ELR (cell line): Measurements from ENCODE around the gene PIK3C2G.

Source experiments
- DNase-seq: peaks from one replicate; pipeline ENCODE4 v3.0.0-alpha.2; 2015; ENCODE audit warnings: low read depth

PIK3C2G gene

GRCh38 chr12:18340186-18340585, 78.9 kb downstream of the PIK3C2G start:
- DNase-seq, result no peak

DNA sequence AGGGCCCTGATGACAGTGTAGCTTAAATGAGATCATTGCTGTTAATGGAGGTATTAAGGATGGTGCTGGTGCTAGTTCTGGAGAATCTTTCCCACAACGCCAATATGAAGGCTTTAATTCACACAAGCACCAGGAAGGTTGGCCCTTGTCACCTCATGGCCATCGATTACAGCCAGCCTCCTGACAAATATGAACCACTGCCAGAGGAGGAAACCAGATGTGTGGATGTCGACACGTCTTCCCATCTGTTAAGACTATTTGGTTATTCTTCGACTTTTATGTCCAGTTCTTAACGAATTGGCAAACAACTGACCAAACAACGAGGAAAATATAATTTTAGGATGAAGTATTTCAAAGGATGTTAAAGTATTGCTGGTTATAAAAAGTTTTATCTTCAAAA, 79.5 kb downstream of the PIK3C2G start:
- DNase-seq, result no peak

- DNase-seq, result no peak
These were observed 82.4 kb downstream of the PIK3C2G start for GRCh38 chr12:18343708-18344107.

DNA sequence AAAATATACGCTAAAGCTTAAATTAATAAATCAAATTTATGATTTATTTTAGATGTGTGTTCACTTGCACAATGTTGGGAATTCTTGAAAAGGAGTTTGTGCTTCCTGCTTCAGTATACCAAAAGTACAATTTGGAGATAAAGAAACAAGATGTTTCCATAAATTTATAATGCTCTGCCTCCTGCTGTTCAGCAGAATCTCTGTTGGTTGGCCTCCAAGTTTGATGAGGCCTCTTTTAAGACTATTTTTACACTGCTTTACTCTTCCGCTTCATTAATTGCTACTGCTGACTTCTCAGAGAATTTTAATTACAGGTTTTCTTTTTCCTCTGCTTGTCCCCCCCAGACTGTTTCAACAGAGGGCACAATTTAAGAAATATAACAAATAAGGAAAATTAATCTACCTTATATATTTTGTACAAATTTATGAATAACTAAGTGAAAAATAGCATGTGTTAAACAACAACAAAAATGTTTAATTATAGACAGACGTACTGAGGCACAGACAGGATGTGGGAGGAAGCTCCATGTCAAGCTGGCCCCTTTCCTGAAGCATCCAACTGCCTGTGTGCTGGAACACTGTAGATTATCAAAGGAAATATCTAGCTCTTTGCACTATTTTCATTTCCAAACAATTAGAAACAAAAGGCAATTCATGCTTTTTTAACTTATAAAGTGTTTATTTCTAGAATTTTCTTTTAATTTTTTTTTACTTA, 83.9 kb downstream of the PIK3C2G start:
- peak; percentile 18 for DNase-seq

DNA sequence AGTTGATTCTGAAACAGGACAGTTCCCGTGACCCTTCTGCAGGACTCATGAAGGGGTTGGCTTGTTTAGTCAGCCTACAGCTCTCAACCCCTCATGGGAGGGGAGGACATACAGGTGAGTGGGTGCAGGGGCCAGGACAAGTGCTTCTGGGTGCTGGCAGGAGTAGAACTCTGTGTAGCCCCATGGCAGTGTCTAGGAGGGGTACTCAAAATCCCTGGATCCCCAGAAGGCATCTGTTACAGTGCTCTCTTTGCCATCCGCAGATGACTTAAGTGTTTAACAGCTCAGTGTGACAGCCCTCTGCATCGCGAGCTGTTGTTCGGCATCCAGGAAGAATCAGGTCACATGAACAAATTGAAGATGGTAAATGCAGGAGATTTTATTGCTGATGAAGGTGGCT, 91.0 kb downstream of the PIK3C2G start:
- no peak for DNase-seq

DNA sequence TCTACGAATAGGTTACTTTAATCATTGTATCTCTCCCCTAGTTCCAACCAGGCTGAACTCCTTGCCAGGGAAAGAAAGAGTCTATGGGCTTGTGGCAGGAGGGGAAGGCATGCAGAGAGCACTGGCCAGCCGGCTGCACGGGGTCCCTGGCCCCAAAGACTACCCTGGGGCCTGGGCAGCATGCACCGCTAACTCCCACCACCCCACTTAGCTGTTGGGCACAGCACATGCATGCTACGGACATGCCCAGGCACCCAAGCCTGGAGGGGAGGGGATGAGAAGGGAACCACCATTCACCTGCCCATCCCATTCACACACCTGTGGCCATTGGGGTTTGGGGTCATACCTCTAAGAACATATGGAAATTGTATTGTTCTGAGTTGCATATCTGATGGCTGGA, 94.1 kb downstream of the PIK3C2G start:
- no peak for DNase-seq

- DNase-seq, result no peak
These were observed 96.8 kb downstream of the PIK3C2G start for GRCh38 chr12:18358077-18358476.

GRCh38 chr12:18358930-18359329, 97.6 kb downstream of the PIK3C2G start:
- no peak for DNase-seq

- DNase-seq, result no peak
These were observed 100.1 kb downstream of the PIK3C2G start for GRCh38 chr12:18361433-18361832.

- no peak for DNase-seq
These were observed 102.0 kb downstream of the PIK3C2G start for GRCh38 chr12:18363321-18363720.

GRCh38 chr12:18368594-18368993, 107.3 kb downstream of the PIK3C2G start:
- no peak for DNase-seq

GRCh38 chr12:18373181-18373580, 111.9 kb downstream of the PIK3C2G start:
- no peak for DNase-seq

DNA sequence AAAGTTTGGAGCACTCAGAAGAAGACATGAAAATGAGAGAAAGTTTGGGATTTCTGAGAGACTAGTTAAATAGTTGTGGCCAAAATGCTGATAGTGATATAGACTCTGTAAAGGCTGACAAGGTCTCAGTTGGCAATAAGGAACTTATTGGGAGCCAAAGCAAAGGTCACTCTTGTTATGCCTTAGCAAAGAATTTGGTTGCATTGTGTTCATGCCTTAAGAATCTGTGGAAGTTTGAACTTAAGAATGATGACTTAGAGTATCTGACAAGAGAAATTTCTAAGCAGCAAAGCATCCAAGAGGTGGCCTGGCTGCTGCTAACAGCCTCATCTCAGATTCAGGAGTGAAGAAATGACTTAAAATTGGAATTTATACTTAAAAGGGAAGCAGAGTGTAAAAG, 113.8 kb downstream of the PIK3C2G start:
- DNase-seq, result no peak

DNA sequence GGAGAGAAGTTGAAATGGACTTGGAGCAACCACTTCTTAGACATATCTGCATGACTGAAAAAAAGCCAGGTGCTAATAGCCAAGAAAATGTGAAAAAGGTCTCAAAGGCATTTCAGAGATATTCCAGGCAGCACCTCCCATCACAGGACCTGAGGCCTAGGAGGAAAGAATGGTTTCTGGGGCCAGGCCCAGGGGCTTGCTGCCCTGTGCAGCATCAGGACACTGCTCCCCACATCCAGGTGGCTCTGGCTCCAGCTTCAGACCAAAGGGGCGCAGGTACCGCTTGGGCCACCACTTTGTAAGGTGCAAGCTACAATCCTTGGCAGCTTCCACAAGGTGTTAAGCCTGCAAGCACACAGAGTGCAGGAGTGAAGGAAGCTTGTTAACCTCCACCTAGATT, 114.3 kb downstream of the PIK3C2G start:
- no peak for DNase-seq

DNA sequence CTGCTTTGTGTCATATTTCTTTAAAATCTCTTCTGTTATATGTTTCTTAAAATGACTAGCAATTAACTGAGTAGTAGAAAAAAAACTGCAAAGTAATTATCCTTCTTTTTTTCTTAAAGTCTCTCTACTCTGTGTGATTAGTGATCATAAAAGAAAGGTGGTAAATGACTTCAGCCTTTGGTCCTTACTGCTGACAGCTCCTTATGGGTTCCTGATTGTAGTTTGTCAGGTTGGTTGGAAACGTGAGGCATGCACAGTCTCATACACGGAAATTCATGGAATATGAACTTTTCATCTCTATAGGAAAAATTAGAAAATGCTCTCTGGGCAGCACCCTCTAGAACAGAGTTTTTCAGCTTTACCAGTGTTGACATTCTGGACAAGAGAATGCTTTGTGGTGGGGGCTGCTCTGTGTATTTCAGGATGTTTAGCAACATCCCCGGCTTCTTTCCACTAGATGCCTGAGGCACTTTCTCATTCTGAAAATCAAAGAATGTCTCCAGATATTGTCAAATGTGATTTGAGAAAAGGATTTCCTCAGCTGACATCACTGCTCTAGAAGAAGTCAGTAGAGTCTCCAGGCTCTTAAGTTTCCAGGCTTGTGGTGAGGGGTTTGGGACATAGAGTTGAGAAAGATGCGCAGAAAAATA, 121.0 kb downstream of the PIK3C2G start:
- peak; percentile 51 for DNase-seq

DNA sequence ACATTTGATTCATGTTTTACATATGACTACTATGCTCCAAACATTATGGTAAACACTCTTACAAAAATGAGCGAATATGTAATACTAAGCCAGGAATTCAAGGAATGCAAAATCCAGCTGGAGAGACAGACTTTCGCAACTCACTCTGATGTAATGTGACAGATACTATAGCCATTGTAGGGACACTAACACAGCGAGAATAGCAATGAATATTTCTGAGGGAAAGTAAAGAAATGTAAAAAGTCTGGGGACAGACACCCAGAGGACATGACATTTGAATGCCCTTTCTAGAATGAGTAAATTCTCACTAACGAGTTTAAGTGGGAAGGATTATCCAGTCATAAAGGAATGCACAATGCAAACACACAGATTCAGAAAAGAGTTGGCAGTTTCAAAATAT, 121.9 kb downstream of the PIK3C2G start:
- peak; percentile 92 for DNase-seq

GRCh38 chr12:18387706-18388105, 126.4 kb downstream of the PIK3C2G start:
- DNase-seq, result no peak

DNA sequence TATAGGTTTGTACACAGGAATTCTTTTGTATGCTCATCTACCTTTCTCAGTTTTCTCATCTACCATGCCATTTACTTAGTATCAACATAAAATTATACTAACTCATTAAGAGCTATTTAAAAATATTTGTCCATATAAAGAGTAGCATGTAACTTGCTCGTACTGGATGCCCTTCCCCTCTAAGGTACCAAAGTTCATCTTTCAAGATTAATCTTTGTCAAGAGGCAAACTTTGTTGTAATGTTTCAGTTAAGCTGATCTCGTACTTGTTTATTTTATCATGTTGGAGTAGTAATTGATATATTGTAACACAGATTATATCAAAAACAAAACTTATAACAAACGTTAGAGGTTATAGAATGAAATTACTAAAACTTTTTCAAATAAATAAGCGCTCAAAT, 128.5 kb downstream of the PIK3C2G start:
- DNase-seq, result no peak

DNA sequence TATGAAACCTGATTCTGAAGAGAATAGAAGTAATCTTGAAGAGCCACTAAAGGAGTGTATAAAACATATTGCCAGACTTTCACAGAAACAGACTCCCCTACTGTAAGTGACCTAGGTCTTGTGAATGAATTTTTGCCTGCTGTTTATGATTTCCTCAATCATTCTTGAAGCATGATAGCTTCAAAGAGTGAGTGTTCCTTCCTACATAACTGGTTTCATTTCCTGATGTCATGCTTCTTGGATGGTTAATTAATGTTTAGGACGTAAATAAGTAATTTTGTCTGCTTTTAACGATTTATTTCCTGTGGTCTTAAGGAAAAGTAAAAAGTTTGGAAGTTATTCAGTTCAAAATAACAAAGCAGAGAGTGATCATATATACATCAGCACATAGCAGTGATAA, 129.8 kb downstream of the PIK3C2G start:
- no peak for DNase-seq

- DNase-seq, result no peak
These were observed 133.4 kb downstream of the PIK3C2G start for GRCh38 chr12:18394742-18395141.

DNA sequence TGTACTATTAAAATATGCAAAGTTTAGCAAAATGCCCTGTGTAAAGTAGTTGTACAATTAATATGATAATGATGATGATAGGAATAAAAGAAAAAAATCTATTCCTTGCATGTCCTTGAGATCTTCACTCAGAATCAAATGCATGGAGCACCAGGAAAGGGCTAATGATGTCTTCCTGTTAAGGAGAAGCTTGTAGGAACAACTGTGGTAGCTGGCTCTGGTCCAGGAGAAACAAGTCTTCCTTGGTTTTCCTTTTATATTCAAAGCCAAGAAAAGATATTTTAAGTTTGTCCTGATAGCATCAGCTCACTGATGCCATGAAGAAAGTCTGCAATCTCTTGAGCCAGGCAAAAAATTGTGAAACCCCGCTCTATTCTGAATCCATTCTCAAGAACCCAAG, 138.9 kb downstream of the PIK3C2G start:
- no peak for DNase-seq

- no peak for DNase-seq
These were observed 141.7 kb downstream of the PIK3C2G start for GRCh38 chr12:18402872-18403611.

- DNase-seq, result no peak
These were observed 150.1 kb downstream of the PIK3C2G start for GRCh38 chr12:18411453-18411852.
